Colonic mucosa (tissue), 4 donors: ENCODE results near the gene FZD7. TPM values are rescaled to one million over a fixed set of nuclear protein-coding genes. Genes with fewer than 3 reads are reported as not detected.

Experiments
- DNase-seq: peaks from one replicate; pipeline ENCODE4 v3.0.0-alpha.2; 2020
- H3K27ac ChIP-seq: fragments of 200-600 bp; one replicate; pipeline ENCODE4 v1.8.0; 2021
- H3K27me3 ChIP-seq: fragments of 200-600 bp; one replicate; pipeline ENCODE4 v1.8.0; 2021
- H3K36me3 ChIP-seq: fragments of 200-600 bp; one replicate; pipeline ENCODE4 v1.8.0; 2021
- H3K4me1 ChIP-seq: fragments of 200-600 bp; one replicate; pipeline ENCODE4 v1.8.0; 2021; ENCODE audit warnings: mild to moderate bottlenecking
- H3K4me3 ChIP-seq: fragments of 200-600 bp; one replicate; pipeline ENCODE4 v1.8.0; 2021
- H3K9ac ChIP-seq, 2 donors: one replicate each; pipeline ENCODE4 v1.7.0; 2013; ENCODE audit warnings: control low read depth in 2 of 2, low read depth in 2 of 2, low read length in 2 of 2
- H3K9me3 ChIP-seq: fragments of 200-600 bp; one replicate; pipeline ENCODE4 v1.8.0; 2021
- intact Hi-C: fragments of 100-400 bp; cut with DNase I; formaldehyde crosslinking; loops from one replicate; pipeline ENCODE4 v1.14.1; 2022
- total RNA-seq, 2 donors: library from RNA; stranded (reverse); fragmentation: NEBNext Ultra II Directional in 1 of 2; extraction: Animal tissue kit (Norgen Biotek cat#: 25700) in 1 of 2; gene quantifications; one replicate each; pipeline ENCODE4 v1.2.1, GENCODE V29; 2021
- TF ChIP-seq, protein P1 (sequence below): fragments of 200-600 bp; IDR thresholded peaks from one replicate; pipeline ENCODE4 v1.8.0; 2022; ENCODE audit warnings: antibody characterized with exemption, mild to moderate bottlenecking
- donor health status: healthy.
- donor health status: DM: no; HTN: no; CAD: no.
- donor health status: DM: no; HTN: no; CAD: no.

FZD7 gene
- total RNA-seq, 2 donors from 2014 or later, result 2.3 to 13.9 TPM

DNA sequence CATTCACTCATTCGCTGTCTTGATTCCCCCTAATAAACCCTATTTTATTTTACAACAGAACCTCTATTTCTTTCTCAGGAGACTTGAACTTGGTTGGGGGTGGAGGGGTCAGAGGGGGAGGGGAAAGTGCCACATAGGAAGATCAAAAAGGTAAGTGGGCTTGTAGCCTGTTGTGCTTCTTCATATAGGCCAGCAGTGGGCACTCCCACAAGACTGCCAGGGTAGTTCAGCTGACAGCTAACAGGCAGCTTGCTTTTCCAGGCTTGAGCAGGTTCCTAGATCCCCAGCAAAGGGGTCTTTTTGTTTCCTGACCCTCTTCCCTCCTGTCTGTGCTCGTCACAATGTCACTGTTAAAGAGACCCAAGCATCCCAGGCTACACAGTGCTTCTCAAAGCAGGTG lies 38.6 kb downstream of the FZD7 start:
- Histone ChIP-seq H3K27me3 (no peaks in the 10 kb centered on the region), H3K9ac (no peak overlapping the region), H3K4me3 (no peak overlapping the region), H3K9me3 (no peaks in the 10 kb centered on the region), H3K4me1 (peaks cover 5% of the 10 kb centered on the region), H3K36me3 (no peaks in the 10 kb centered on the region), H3K27ac (no peak overlapping the region)
- intact Hi-C loops, result no loop called here
- TF ChIP-seq, protein P1, sequence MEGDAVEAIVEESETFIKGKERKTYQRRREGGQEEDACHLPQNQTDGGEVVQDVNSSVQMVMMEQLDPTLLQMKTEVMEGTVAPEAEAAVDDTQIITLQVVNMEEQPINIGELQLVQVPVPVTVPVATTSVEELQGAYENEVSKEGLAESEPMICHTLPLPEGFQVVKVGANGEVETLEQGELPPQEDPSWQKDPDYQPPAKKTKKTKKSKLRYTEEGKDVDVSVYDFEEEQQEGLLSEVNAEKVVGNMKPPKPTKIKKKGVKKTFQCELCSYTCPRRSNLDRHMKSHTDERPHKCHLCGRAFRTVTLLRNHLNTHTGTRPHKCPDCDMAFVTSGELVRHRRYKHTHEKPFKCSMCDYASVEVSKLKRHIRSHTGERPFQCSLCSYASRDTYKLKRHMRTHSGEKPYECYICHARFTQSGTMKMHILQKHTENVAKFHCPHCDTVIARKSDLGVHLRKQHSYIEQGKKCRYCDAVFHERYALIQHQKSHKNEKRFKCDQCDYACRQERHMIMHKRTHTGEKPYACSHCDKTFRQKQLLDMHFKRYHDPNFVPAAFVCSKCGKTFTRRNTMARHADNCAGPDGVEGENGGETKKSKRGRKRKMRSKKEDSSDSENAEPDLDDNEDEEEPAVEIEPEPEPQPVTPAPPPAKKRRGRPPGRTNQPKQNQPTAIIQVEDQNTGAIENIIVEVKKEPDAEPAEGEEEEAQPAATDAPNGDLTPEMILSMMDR, result no peak
- no peak for DNase-seq

- H3K4me1 ChIP-seq, result peaks cover 5% of the 10 kb centered on the region
- no peak for DNase-seq
- H3K27me3 ChIP-seq, result no peaks in the 10 kb centered on the region
- intact Hi-C loops, result no loop called here
- H3K9me3 ChIP-seq, result no peaks in the 10 kb centered on the region
- no peak within 1 kb of the TSS for H3K9ac ChIP-seq
- TF ChIP-seq, protein P1, result no peak
- no peak within 1 kb of the TSS for H3K4me3 ChIP-seq
- no peaks in the 10 kb centered on the region for H3K36me3 ChIP-seq
- no peak within 1 kb of the TSS for H3K27ac ChIP-seq
These were observed 39.2 kb downstream of the FZD7 start, which contains the start of gene KIAA2012 for GRCh38 chr2:202072737-202073401. TSS of gene KIAA2012 (plus strand) at chr2:202073255. CDS start at chr2:202073628, 373 bp downstream.

GRCh38 chr2:202074324-202074723 lies 40.7 kb downstream of the FZD7 start:
- TF ChIP-seq, protein P1, result no peak

DNA sequence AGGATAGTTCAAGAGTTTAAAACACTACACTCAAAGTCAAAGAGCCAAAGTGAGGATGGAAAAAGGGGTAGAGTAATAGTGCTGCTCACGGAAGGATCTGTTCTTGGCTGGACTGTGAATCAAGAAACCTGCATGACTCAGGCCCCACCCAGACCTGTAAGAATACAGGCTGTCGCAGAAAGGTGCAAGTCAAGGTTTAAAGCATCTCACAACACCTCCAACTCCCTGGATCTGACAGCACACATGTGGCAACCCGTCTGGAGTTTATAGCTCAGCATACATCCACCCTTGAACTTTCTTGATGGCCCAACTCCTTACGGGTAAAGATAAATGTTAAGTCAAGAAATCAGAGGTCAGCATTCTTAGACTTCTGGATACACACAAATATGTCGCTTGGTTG lies 45.7 kb downstream of the FZD7 start:
- Histone ChIP-seq H3K4me1 (no peaks in the 10 kb centered on the region), H3K4me3 (no peak overlapping the region), H3K9ac (no peak overlapping the region), H3K36me3 (no peaks in the 10 kb centered on the region), H3K27ac (no peak overlapping the region), H3K27me3 (no peaks in the 10 kb centered on the region), H3K9me3 (no peaks in the 10 kb centered on the region)
- DNase-seq, result no peak
- intact Hi-C loops, result no loop called here
- TF ChIP-seq, protein P1, result no peak

More at GRCh38 chr2:202074324-202074723, 40.7 kb downstream of the FZD7 start:
- H3K4me3 ChIP-seq, result no peak overlapping the region
- intact Hi-C loops, result no loop called here
- H3K9me3 ChIP-seq, result no peaks in the 10 kb centered on the region
- H3K27ac ChIP-seq, result no peak overlapping the region
- peaks cover 5% of the 10 kb centered on the region for H3K4me1 ChIP-seq
- no peaks in the 10 kb centered on the region for H3K36me3 ChIP-seq
- no peaks in the 10 kb centered on the region for H3K27me3 ChIP-seq
- no peak for DNase-seq
- no peak overlapping the region for H3K9ac ChIP-seq

DNA sequence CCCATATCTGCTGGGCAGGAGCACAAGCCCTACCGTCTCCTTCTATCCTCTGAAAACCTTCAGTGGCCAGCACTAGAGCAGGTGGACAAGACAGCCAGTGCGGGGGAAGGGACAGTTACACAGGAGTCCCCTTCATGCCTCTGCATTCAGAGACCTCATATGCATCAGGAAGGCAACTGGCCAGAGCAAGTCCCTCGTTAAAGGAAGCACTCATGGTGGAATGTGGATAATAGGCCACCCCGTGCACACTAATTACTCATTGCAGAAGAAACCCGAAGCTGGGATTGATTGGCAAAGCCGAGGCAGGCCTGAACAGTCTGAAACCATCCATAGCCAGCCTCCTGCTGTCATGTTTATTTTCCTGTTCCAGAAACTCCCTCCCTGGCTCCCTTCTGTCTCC lies 50.6 kb downstream of the FZD7 start:
- H3K9ac ChIP-seq, result no peak overlapping the region
- no peaks in the 10 kb centered on the region for H3K4me1 ChIP-seq
- TF ChIP-seq, protein P1, result no peak
- DNase-seq, result no peak
- no peaks in the 10 kb centered on the region for H3K9me3 ChIP-seq
- no peaks in the 10 kb centered on the region for H3K36me3 ChIP-seq
- no peaks in the 10 kb centered on the region for H3K27me3 ChIP-seq
- intact Hi-C loops, result no loop called here
- H3K4me3 ChIP-seq, result no peak overlapping the region
- H3K27ac ChIP-seq, result no peak overlapping the region

Other genes starting within 250 kb of the FZD7 start
- gene CDK15, start 227.3 kb upstream of the FZD7 start, total RNA-seq, result under 1 TPM; 0.47 to 0.72 TPM
- not detected for gene KIAA2012, start 39.4 kb downstream of the FZD7 start, total RNA-seq
- 10 to 100 TPM; 88.0 to 99.9 TPM for gene SUMO1, start 204.7 kb downstream of the FZD7 start, total RNA-seq
- gene NOP58, start 231.9 kb downstream of the FZD7 start, total RNA-seq, result 10 to 100 TPM; 34.3 to 62.7 TPM